Kidney epithelial cell (primary cell): ENCODE data around the gene CREB5. TPM values are rescaled to one million over a fixed set of nuclear protein-coding genes. Genes with fewer than 3 reads are reported as not detected.
"Not testable (repeated sequence)": the region's sequence is repeated elsewhere in the genome, so short reads cannot be mapped to it uniquely, and the experiment has no call there.

Source experiments
- DNase-seq: peaks from one replicate; pipeline ENCODE4 v3.0.0-alpha.2; 2010; ENCODE audit warnings: low read depth
- H3K27me3 ChIP-seq: 2 replicates; pipeline ENCODE4 v1.6.0; 2011; ENCODE audit warnings: low read length; ENCODE audit not compliant: control insufficient read depth, insufficient read depth
- H3K36me3 ChIP-seq: 2 replicates; pipeline ENCODE4 v1.5.1; 2011; ENCODE audit warnings: low read length; ENCODE audit not compliant: control insufficient read depth, insufficient read depth
- H3K4me3 ChIP-seq: 2 replicates; pipeline ENCODE4 v1.5.1; 2011; ENCODE audit warnings: low read depth, mild to moderate bottlenecking, control low read depth, low read length
- CTCF ChIP-seq: IDR thresholded peaks from 2 replicates; pipeline ENCODE4 v1.5.1; 2011; ENCODE audit warnings: mild to moderate bottlenecking, moderate library complexity, low read length, control low read depth, inconsistent platforms; ENCODE audit not compliant: insufficient read depth, poor library complexity, severe bottlenecking
- total RNA-seq: library from RNA; depleted of rRNA; stranded (reverse); fragments of >200 nt; gene quantifications from 2 replicates; pipeline ENCODE4 v1.2.3, GENCODE V29; 2015

The CREB5 gene
- total RNA-seq, 1 donor from 2014 or later: 27.9 TPM

GRCh38 chr7:28547115-28547514 is 134.8 kb downstream of the CREB5 start:
- no peak for DNase-seq
- TF ChIP-seq CTCF: no peak
- H3K27me3 ChIP-seq: no peaks in the 10 kb centered on the region

GRCh38 chr7:28548416-28548815 is 136.1 kb downstream of the CREB5 start:
- no peak for DNase-seq
- Histone ChIP-seq H3K4me3 (no peak overlapping the region), H3K36me3 (no peaks in the 10 kb centered on the region), H3K27me3 (no peaks in the 10 kb centered on the region)
- TF ChIP-seq CTCF: no peak

More at GRCh38 chr7:28547115-28547514, 134.8 kb downstream of the CREB5 start:
- no peak overlapping the region for H3K4me3 ChIP-seq
- no peaks in the 10 kb centered on the region for H3K36me3 ChIP-seq

GRCh38 chr7:28549998-28550397 is 137.7 kb downstream of the CREB5 start:
- Histone ChIP-seq H3K27me3 (no peaks in the 10 kb centered on the region), H3K4me3 (no peak overlapping the region), H3K36me3 (no peaks in the 10 kb centered on the region)
- DNase-seq: no peak
- TF ChIP-seq CTCF: no peak

- TF ChIP-seq CTCF: no peak
- H3K36me3 ChIP-seq: no peaks in the 10 kb centered on the region
- no peaks in the 10 kb centered on the region for H3K27me3 ChIP-seq
- DNase-seq: no peak
- no peak overlapping the region for H3K4me3 ChIP-seq
Measured at GRCh38 chr7:28550580-28551186, 138.4 kb downstream of the CREB5 start.

- DNase-seq: no peak
- Histone ChIP-seq H3K36me3 (no peaks in the 10 kb centered on the region), H3K27me3 (no peaks in the 10 kb centered on the region), H3K4me3 (no peak overlapping the region)
- no peak for TF ChIP-seq CTCF
Measured at GRCh38 chr7:28551331-28551730, 139.0 kb downstream of the CREB5 start.

- DNase-seq, H3K27me3 ChIP-seq, H3K36me3 ChIP-seq, H3K4me3 ChIP-seq: not testable (repeated sequence)
Measured at GRCh38 chr7:28551766-28552165, 139.4 kb downstream of the CREB5 start.
